CD4-positive, alpha-beta T cell treated with Interleukin-21 for 1 hour (primary cell): ENCODE data around the gene WDSUB1.
A peak's percentile ranks its signal among the peaks of the same experiment; 100 is the strongest.

Experiments used
- DNase-seq: peaks from one replicate; pipeline ENCODE4 v3.0.0-alpha.2; 2020

Gene WDSUB1

GRCh38 chr2:159224061-159224813 lies 62.3 kb downstream of the WDSUB1 start:
- DNase-seq: no peak

GRCh38 chr2:159219394-159219998 lies 67.0 kb downstream of the WDSUB1 start:
- no peak for DNase-seq

GRCh38 chr2:159218389-159218788 lies 68.1 kb downstream of the WDSUB1 start:
- DNase-seq: no peak

- no peak for DNase-seq
Observed at GRCh38 chr2:159217676-159218075, 68.8 kb downstream of the WDSUB1 start.

- DNase-seq: no peak
Observed at GRCh38 chr2:159215116-159215515, 71.4 kb downstream of the WDSUB1 start.

- no peak for DNase-seq
Observed at GRCh38 chr2:159214325-159214865, 72.1 kb downstream of the WDSUB1 start.

GRCh38 chr2:159213296-159213695 lies 73.2 kb downstream of the WDSUB1 start:
- no peak for DNase-seq

GRCh38 chr2:159211447-159212396 lies 74.8 kb downstream of the WDSUB1 start:
- DNase-seq: no peak

GRCh38 chr2:159209341-159210306 lies 76.9 kb downstream of the WDSUB1 start:
- peak; percentile 56 for DNase-seq

- DNase-seq: no peak
Observed at GRCh38 chr2:159208438-159208837, 78.1 kb downstream of the WDSUB1 start.

- DNase-seq: no peak
Observed at GRCh38 chr2:159206736-159207380, 79.6 kb downstream of the WDSUB1 start.

- DNase-seq: no peak
Observed at GRCh38 chr2:159204381-159205144, 81.9 kb downstream of the WDSUB1 start.

- no peak for DNase-seq
Observed at GRCh38 chr2:159202568-159203071, 83.9 kb downstream of the WDSUB1 start.

GRCh38 chr2:159201360-159202063 lies 85.0 kb downstream of the WDSUB1 start:
- peak; percentile 59 for DNase-seq

- no peak for DNase-seq
Observed at GRCh38 chr2:159200498-159200897, 86.0 kb downstream of the WDSUB1 start.

GRCh38 chr2:159199761-159200465 lies 86.6 kb downstream of the WDSUB1 start:
- DNase-seq: no peak

- DNase-seq: no peak
Observed at GRCh38 chr2:159199236-159199635, 87.3 kb downstream of the WDSUB1 start.

GRCh38 chr2:159196393-159196925 lies 90.0 kb downstream of the WDSUB1 start:
- DNase-seq: no peak

- DNase-seq: no peak
Observed at GRCh38 chr2:159195697-159196096, 90.8 kb downstream of the WDSUB1 start.
